MCF 10A (cell line): ENCODE data around the gene OTUD5. TPM values are rescaled to one million over a fixed set of nuclear protein-coding genes. Genes with fewer than 3 reads are reported as not detected.

ENCODE experiments used
- BruUV-seq: library from RNA; stranded (reverse); fragments of 400-500 nt; replicated peaks from 2 replicates; lab custom pipeline; 2021; lab: Mats Ljungman, UMichigan
- CTCF ChIA-PET: fragments of 300-600 bp; sonication (Branson Sonifier 250); formaldehyde crosslinking; extraction: SDS; loops from one replicate; lab custom pipeline; 2021; ENCODE audit warnings: antibody characterized with exemption, inconsistent platforms; lab: Yijun Ruan, JAX
- POLR2A ChIA-PET: fragments of 300-600, 350-650 bp; sonication (Branson Sonifier 250); formaldehyde crosslinking; extraction: SDS; loops from one replicate; lab custom pipeline; 2020; ENCODE audit warnings: antibody characterized with exemption, inconsistent platforms; lab: Yijun Ruan, JAX
- DNase-seq: peaks from one replicate; pipeline ENCODE4 v3.0.0-alpha.2; 2018; ENCODE audit not compliant: unreplicated experiment
- H3K27ac Mint-ChIP-seq: one replicate; pipeline ENCODE4 v1.8.0; 2022; ENCODE audit warnings: mild to moderate bottlenecking, low read depth, mixed read lengths; ENCODE audit not compliant: unreplicated experiment
- H3K27me3 Mint-ChIP-seq: one replicate; pipeline ENCODE4 v1.8.0; 2022; ENCODE audit warnings: mixed read lengths; ENCODE audit not compliant: insufficient read depth, unreplicated experiment
- H3K36me3 Mint-ChIP-seq: one replicate; pipeline ENCODE4 v1.8.0; 2022; ENCODE audit warnings: mild to moderate bottlenecking, moderate library complexity, mixed read lengths; ENCODE audit not compliant: insufficient read depth, unreplicated experiment
- H3K4me1 Mint-ChIP-seq: one replicate; pipeline ENCODE4 v1.8.0; 2022; ENCODE audit warnings: mixed read lengths; ENCODE audit not compliant: insufficient read depth, unreplicated experiment
- H3K4me3 Mint-ChIP-seq: one replicate; pipeline ENCODE4 v1.8.0; 2022; ENCODE audit warnings: mild to moderate bottlenecking, moderate library complexity, mixed read lengths; ENCODE audit not compliant: unreplicated experiment
- H3K9me3 Mint-ChIP-seq: one replicate; pipeline ENCODE4 v1.8.0; 2022; ENCODE audit warnings: mixed read lengths; ENCODE audit not compliant: unreplicated experiment
- intact Hi-C: fragments of 100-400 bp; cut with micrococcal nuclease; formaldehyde crosslinking; loops from 2 replicates; pipeline ENCODE4 v1.14.1; 2022
- total RNA-seq: library from RNA; stranded (reverse); gene quantifications from 2 replicates; pipeline ENCODE4 v1.2.3, GENCODE V29; 2022
- TF ChIP-seq, protein P1 (sequence below): fragments of 200-600 bp; IDR thresholded peaks from one replicate; pipeline ENCODE4 v1.8.0; 2022; ENCODE audit warnings: antibody characterized with exemption, mild to moderate bottlenecking; ENCODE audit not compliant: unreplicated experiment

Gene OTUD5
- total RNA-seq, 1 experiment from 2014 or later: 38.7 TPM

DNA sequence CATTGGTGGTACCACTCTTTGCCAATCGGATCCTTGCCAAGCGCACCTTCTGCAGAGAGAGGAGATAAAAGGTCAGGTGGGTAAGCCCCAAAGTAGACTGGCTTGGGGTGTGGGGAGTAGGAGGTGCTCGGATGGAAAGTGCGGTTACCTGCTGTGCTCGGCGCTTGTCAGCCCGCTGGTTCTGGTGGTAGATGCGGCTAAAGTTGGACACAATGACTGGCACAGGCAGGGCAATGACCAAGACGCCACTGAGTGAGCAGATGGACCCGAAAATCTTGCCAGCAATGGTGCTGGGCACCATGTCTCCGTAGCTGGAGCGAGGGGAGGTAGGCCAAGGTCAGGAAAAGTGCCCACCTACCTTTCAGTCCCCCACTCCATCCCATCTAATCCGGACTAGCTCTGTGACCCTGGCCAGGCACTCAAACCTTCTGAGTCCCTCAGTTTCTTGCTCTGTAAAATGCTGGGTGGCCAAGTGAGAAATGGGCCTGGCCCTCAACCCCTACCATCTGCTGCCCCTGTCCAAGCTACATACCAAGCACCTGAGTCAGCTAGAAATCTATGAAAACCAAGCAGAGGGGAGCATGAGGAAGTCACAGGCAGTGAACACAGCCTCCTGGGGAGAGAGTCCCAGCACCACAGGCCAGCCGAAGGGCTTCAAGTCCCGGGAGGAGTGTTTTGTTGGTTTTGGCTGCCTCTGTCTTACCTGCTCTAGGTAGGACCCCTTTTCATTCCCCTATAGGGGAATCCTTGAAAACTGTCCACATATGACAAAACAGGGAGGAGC is 9.6 kb upstream of the OTUD5 start:
- no peaks in the 10 kb centered on the region for H3K36me3 Mint-ChIP-seq
- H3K4me1 Mint-ChIP-seq: no peaks in the 10 kb centered on the region
- intact Hi-C loops: no loop called here
- CTCF ChIA-PET: no interaction called here
- H3K27me3 Mint-ChIP-seq: no peaks in the 10 kb centered on the region
- H3K4me3 Mint-ChIP-seq: no peak overlapping the region
- TF ChIP-seq, protein P1, sequence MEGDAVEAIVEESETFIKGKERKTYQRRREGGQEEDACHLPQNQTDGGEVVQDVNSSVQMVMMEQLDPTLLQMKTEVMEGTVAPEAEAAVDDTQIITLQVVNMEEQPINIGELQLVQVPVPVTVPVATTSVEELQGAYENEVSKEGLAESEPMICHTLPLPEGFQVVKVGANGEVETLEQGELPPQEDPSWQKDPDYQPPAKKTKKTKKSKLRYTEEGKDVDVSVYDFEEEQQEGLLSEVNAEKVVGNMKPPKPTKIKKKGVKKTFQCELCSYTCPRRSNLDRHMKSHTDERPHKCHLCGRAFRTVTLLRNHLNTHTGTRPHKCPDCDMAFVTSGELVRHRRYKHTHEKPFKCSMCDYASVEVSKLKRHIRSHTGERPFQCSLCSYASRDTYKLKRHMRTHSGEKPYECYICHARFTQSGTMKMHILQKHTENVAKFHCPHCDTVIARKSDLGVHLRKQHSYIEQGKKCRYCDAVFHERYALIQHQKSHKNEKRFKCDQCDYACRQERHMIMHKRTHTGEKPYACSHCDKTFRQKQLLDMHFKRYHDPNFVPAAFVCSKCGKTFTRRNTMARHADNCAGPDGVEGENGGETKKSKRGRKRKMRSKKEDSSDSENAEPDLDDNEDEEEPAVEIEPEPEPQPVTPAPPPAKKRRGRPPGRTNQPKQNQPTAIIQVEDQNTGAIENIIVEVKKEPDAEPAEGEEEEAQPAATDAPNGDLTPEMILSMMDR: no peak
- BruUV-seq: no TSS peak
- POLR2A ChIA-PET: interaction anchor here (1.1 kb wide), 1 partner anchor 10 kb away, joined by 3 read pairs; no protein-coding TSS in a partner anchor
- H3K27ac Mint-ChIP-seq: no peak overlapping the region
- peaks cover 7% of the 10 kb centered on the region for H3K9me3 Mint-ChIP-seq
- DNase-seq: no peak

GRCh38 chrX:48965959-48966358 is 8.6 kb upstream of the OTUD5 start:
- H3K4me3 Mint-ChIP-seq: no peak overlapping the region
- BruUV-seq: no TSS peak

DNA sequence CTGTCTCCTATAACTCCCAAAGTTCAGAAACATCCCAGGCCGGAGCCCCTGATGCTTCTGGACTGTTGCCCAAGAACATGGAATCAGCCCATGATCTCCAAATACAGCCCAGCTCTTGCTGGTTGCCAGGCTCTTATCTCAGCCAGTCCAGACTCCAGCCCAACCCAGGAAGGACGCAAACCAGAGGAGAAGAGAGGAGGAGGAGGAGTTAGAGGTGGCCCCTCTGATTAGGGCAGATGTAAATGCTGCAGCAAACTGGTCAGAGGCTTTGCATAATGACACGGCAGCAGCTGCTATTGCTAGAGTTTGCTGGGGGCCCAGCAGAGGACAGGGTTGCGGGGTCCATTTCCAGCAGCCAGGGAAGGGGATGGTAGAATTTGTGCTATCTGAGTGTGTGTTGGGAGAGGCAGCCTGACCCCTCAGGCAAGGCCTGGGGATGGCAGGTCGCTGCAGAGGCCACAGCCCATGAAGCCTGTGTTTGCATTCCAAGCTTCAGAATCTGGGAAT is 4.2 kb upstream of the OTUD5 start:
- intact Hi-C loops: no loop called here
- CTCF ChIA-PET: interaction anchor here (0.7 kb wide), 1 partner anchor 12 kb away, joined by 3 read pairs; no protein-coding TSS in a partner anchor
- Mint-ChIP-seq H3K9me3 (peaks cover 7% of the 10 kb centered on the region), H3K27ac (no peak overlapping the region), H3K4me1 (no peaks in the 10 kb centered on the region), H3K36me3 (peaks cover 7% of the 10 kb centered on the region), H3K4me3 (no peak overlapping the region), H3K27me3 (no peaks in the 10 kb centered on the region)
- no peak for DNase-seq
- POLR2A ChIA-PET: no interaction called here
- TF ChIP-seq, protein P1: no peak
- BruUV-seq: no TSS peak

More at GRCh38 chrX:48965959-48966358, 8.6 kb upstream of the OTUD5 start:
- TF ChIP-seq, protein P1: no peak
- H3K36me3 Mint-ChIP-seq: no peaks in the 10 kb centered on the region
- peaks cover 7% of the 10 kb centered on the region for H3K9me3 Mint-ChIP-seq
- no peaks in the 10 kb centered on the region for H3K4me1 Mint-ChIP-seq
- DNase-seq: no peak
- ChIA-PET POLR2A (interaction anchor here (0.5 to 0.7 kb wide), 2 partner anchors 68 to 71 kb away, joined by 3 read pairs; partner anchors contain the start of genes PQBP1 and TIMM17B), CTCF (interaction anchor here (0.7 to 1.1 kb wide), 2 partner anchors 8 to 11 kb away, joined by 3 read pairs; no protein-coding TSS in a partner anchor)
- H3K27ac Mint-ChIP-seq: no peak overlapping the region
- H3K27me3 Mint-ChIP-seq: no peaks in the 10 kb centered on the region
- intact Hi-C loops: no loop called here

DNA sequence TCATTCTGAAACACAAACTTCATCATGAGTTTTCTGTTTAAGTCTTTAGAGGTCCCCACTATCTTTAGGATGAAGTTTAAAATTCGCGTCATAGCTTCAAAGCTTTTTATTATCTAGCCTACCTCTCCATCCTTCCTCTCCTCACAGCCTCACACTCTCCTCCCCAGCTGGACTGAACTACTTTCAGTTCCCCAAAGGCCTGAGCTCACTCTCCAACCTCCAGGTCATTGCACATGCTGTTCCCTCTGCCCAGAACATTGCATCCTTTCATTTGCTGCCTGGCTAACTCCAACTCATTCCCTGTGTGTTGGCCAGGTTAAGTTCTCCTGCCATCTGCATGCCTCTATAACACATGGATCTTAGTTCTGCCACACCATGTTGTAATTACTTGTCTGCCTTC is 2.9 kb upstream of the OTUD5 start:
- no peak for DNase-seq
- peaks cover 7% of the 10 kb centered on the region for H3K36me3 Mint-ChIP-seq
- H3K27ac Mint-ChIP-seq: no peak overlapping the region
- no peaks in the 10 kb centered on the region for H3K27me3 Mint-ChIP-seq
- peaks cover 5% of the 10 kb centered on the region for H3K4me1 Mint-ChIP-seq
- ChIA-PET POLR2A (no interaction called here), CTCF (interaction anchor here (0.6 kb wide), 1 partner anchor 876 kb away, joined by 3 read pairs; no protein-coding TSS in a partner anchor)
- peak overlapping the region; percentile 2 for H3K4me3 Mint-ChIP-seq
- peaks cover 7% of the 10 kb centered on the region for H3K9me3 Mint-ChIP-seq
- BruUV-seq: no TSS peak
- intact Hi-C loops: no loop called here
- TF ChIP-seq, protein P1: no peak
